Thoracic aorta (tissue), 2 donors: Measurements from ENCODE around the gene GBA2. TPM values are rescaled to one million over a fixed set of nuclear protein-coding genes. Genes with fewer than 3 reads are reported as not detected.

Source experiments
- ATAC-seq: fragments of 150-250 bp; one replicate; pipeline ENCODE4 v1.8.0; 2017; ENCODE audit warnings: low read depth; ENCODE audit not compliant: insufficient number of reproducible peaks, low FRiP score
- DNase-seq: peaks from one replicate; pipeline ENCODE4 v3.0.0-alpha.2; 2020; ENCODE audit warnings: low spot score
- H3K27ac ChIP-seq, 2 donors: fragments of 200-600 bp; sonication (generic); 1 replicate in 1 of 2; 2 replicates in 1 of 2; pipeline ENCODE4 v1.5.1; 2016; ENCODE audit warnings: mild to moderate bottlenecking in 2 of 2, moderate library complexity in 2 of 2
- H3K27me3 ChIP-seq: fragments of 200-600 bp; sonication (generic); replicated peaks from 2 replicates; pipeline ENCODE4 v1.6.0; 2016; ENCODE audit warnings: mild to moderate bottlenecking; ENCODE audit not compliant: insufficient read depth
- H3K36me3 ChIP-seq: fragments of 200-600 bp; sonication (generic); one replicate; pipeline ENCODE4 v1.5.1; 2016
- H3K4me1 ChIP-seq, 2 donors: fragments of 200-600 bp; sonication (generic); 1 replicate in 1 of 2; 2 replicates in 1 of 2; pipeline versions ENCODE4 v1.5.1 to v1.6.0; 2016; ENCODE audit warnings: low read depth in 2 of 2, mild to moderate bottlenecking in 1 of 2; ENCODE audit not compliant: control insufficient read depth in 1 of 2
- H3K4me3 ChIP-seq: fragments of 200-600 bp; sonication (generic); 2 replicates; pipeline ENCODE4 v1.5.1; 2016; ENCODE audit warnings: mild to moderate bottlenecking
- H3K9me3 ChIP-seq: fragments of 200-600 bp; sonication (generic); 2 replicates; pipeline ENCODE4 v1.5.1; 2016
- total RNA-seq, 2 donors: library from RNA; depleted of rRNA; stranded (reverse); fragments of >200 nt; gene quantifications; one replicate each; pipeline versions ENCODE4 v1.1.0 to v1.2.3, GENCODE V29; 2016
- TF ChIP-seq, protein P1 (sequence below): fragments of 200-600 bp; sonication (generic); IDR thresholded peaks from one replicate; pipeline ENCODE4 v1.5.1; 2019; ENCODE audit warnings: antibody characterized with exemption

Gene GBA2
- total RNA-seq, 2 donors from 2014 or later, result 75.8 to 115 TPM

DNA sequence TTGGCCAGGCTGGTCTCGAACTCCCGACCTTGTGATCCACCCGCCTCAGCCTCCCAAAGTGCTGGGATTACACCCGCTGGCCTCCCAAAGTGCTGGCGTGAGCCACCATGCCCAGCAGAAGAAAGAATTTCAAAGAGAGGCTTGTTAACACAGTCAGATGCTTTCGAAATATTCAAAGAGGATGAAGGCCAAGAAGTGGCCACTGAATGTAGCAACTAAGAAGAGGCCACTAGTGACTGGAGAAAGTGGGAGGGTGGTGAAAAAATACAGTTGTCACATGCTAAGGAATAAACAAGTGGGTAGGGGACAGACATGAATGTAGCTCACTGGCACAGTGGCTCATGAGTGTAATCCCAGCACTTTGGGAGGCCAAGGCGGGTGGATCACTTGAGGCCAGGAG lies 46.3 kb downstream of the GBA2 start:
- no peak for ATAC-seq
- Histone ChIP-seq H3K9me3 (no peaks in the 10 kb centered on the region), H3K36me3 (peaks cover 99% of the 10 kb centered on the region), H3K4me3 (no peak overlapping the region), H3K27me3 (no peaks in the 10 kb centered on the region), H3K4me1 (peaks cover 0 to 24% of the 10 kb centered on the region in 2 donors), H3K27ac (peak overlapping the region; percentile 99 to 100)
- TF ChIP-seq, protein P1, sequence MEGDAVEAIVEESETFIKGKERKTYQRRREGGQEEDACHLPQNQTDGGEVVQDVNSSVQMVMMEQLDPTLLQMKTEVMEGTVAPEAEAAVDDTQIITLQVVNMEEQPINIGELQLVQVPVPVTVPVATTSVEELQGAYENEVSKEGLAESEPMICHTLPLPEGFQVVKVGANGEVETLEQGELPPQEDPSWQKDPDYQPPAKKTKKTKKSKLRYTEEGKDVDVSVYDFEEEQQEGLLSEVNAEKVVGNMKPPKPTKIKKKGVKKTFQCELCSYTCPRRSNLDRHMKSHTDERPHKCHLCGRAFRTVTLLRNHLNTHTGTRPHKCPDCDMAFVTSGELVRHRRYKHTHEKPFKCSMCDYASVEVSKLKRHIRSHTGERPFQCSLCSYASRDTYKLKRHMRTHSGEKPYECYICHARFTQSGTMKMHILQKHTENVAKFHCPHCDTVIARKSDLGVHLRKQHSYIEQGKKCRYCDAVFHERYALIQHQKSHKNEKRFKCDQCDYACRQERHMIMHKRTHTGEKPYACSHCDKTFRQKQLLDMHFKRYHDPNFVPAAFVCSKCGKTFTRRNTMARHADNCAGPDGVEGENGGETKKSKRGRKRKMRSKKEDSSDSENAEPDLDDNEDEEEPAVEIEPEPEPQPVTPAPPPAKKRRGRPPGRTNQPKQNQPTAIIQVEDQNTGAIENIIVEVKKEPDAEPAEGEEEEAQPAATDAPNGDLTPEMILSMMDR, result no peak
- DNase-seq, result no peak

DNA sequence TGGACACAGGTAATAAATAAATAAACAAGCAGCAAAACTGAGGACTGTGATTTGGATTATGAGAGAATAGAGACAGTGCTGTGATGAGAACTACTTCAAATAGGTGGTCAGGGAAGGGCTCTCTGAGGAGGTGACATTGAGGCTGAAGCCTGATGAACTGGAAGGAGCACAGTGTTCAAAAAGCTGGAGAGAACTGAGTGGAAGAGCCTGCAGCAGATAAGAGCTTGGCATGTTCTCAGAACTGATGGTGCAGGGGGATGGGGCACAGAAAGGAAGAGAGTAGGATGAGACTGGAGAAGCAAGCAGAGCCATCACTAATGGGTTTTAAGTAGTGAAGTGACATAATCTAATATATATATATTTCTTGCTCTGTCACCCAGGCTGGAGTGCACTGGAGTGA lies 48.1 kb downstream of the GBA2 start:
- ATAC-seq, result no peak
- DNase-seq, result no peak
- Histone ChIP-seq H3K9me3 (no peaks in the 10 kb centered on the region), H3K27ac (peak overlapping the region; percentile 99 to 100), H3K4me1 (peaks cover 14 to 41% of the 10 kb centered on the region in 2 donors), H3K4me3 (no peak overlapping the region), H3K36me3 (peaks cover 93% of the 10 kb centered on the region), H3K27me3 (no peaks in the 10 kb centered on the region)
- TF ChIP-seq, protein P1, result no peak

DNA sequence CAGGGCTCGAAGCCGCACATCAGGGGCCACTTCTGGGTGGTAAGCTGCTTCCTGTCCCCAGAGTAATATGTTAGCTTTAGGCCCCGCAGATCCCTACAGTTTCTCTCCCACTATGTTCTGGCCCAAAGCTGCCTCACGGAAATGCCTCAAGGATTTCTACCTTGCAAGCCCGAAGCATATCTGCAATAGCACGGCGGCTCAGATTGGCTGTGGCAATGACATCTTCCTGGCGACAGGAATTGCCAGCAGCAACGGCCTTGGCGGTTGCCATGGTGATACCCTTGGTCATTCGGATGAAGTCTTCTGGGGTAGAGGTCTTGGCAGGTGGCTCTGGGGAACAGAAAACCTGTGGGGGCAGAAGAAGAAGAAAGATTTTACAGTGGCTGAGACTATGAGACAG lies 49.0 kb downstream of the GBA2 start:
- Histone ChIP-seq H3K36me3 (peaks cover 88% of the 10 kb centered on the region), H3K9me3 (no peaks in the 10 kb centered on the region), H3K27me3 (no peaks in the 10 kb centered on the region), H3K4me1 (peaks cover 19 to 50% of the 10 kb centered on the region in 2 donors), H3K4me3 (no peak overlapping the region), H3K27ac (peak overlapping the region; percentile 99 to 100)
- TF ChIP-seq, protein P1, result no peak
- ATAC-seq (no peak), DNase-seq (no peak)

DNA sequence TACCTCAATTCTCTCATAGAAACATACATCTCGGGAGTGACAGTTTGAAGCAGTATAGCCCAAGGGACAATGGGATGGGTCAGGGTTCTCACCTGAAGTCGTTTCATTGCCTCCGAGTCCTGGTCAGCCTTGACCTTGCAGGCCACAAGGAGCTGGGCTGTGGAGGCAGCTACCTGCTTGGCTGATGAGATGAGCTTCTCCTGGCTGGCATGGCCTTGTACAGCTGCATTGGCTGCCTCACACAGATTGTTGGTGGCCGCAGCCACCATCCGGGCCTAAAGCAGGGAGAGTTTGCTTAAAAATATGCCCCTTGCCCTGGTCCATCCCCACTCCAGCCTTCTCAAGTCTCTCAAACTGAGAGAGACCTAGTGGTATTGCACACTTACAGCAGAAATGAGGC lies 50.8 kb downstream of the GBA2 start:
- Histone ChIP-seq H3K27me3 (no peaks in the 10 kb centered on the region), H3K36me3 (peaks cover 70% of the 10 kb centered on the region), H3K4me1 (peaks cover 29 to 66% of the 10 kb centered on the region in 2 donors), H3K27ac (peak overlapping the region; percentile 99 to 100), H3K4me3 (no peak overlapping the region), H3K9me3 (no peaks in the 10 kb centered on the region)
- no peak for ATAC-seq
- DNase-seq, result no peak
- TF ChIP-seq, protein P1, result no peak

DNA sequence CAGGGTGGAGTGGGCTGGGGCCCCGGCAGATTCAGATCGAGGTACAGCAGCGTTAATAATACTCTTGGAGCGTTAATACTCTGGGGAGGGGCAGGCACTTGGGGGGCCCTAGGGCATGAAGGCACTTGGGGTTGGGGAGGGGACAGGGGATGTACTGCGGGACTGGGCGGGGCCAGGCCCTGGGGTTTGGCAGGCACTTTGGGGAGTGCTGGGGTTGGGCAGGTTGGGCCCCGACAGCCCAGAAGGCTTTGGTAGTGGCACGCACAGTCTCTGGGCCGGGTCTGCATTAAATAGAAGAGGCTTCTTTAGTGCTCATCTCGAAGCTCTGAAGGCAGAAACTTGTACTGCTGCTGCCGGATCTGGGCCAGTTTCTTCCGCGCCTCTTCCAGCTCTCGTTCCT lies 51.5 kb downstream of the GBA2 start:
- TF ChIP-seq, protein P1, result no peak
- H3K27ac ChIP-seq, result peak overlapping the region; percentile 99 to 100
- ATAC-seq, result no peak

More for the DNA sequence above, 51.5 kb downstream of the GBA2 start:
- Histone ChIP-seq H3K4me1 (peaks cover 32 to 72% of the 10 kb centered on the region in 2 donors), H3K9me3 (no peaks in the 10 kb centered on the region), H3K27me3 (no peaks in the 10 kb centered on the region), H3K4me3 (no peak overlapping the region), H3K36me3 (peaks cover 62% of the 10 kb centered on the region)
- no peak for DNase-seq
